HEK293 (cell line): ENCODE results near the gene OR2Y1.
"Not testable (repeated sequence)": the region's sequence is repeated elsewhere in the genome, so short reads cannot be mapped to it uniquely, and the experiment has no call there.

ENCODE experiments used
- CTCF ChIA-PET: fragments of 350-600 bp; formaldehyde crosslinking; extraction: SDS; loops from one replicate; lab custom pipeline; 2021; ENCODE audit warnings: antibody characterized with exemption; lab: Yijun Ruan, JAX
- POLR2A ChIA-PET: fragments of 300-600 bp; formaldehyde crosslinking; extraction: SDS; loops from one replicate; lab custom pipeline; 2020; ENCODE audit warnings: antibody characterized with exemption, inconsistent platforms; lab: Yijun Ruan, JAX
- H3K27ac ChIP-seq: fragments of 200-500 bp; sonication (Bioruptor generic); 2 replicates; pipeline ENCODE4 v1.5.1; 2014; ENCODE audit warnings: low read depth, low read length, control low read depth, inconsistent platforms; ENCODE audit errors: extremely low read depth
- H3K36me3 ChIP-seq, 2 experiments: fragments of 200-500 bp in 1 of 2; sonication (Bioruptor generic) in 1 of 2; 1 replicate in 1 of 2; 2 replicates in 1 of 2; pipeline ENCODE4 v1.5.1; 2014 to 2017; ENCODE audit warnings: inconsistent platforms in 2 of 2, low read length in 2 of 2; ENCODE audit not compliant: control insufficient read depth in 2 of 2, insufficient read depth in 1 of 2
- H3K4me1 ChIP-seq: fragments of 200-500 bp; sonication (Bioruptor generic); 2 replicates; pipeline ENCODE4 v1.5.1; 2014; ENCODE audit warnings: mild to moderate bottlenecking, low read length, inconsistent platforms; ENCODE audit not compliant: control insufficient read depth, insufficient read depth
- H3K4me3 ChIP-seq: 2 replicates; pipeline ENCODE4 v1.5.1; 2011; ENCODE audit warnings: low read depth, mild to moderate bottlenecking, control low read depth, low read length, moderate library complexity
- H3K9me3 ChIP-seq: fragments of 200-500 bp; sonication (Bioruptor generic); 2 replicates; pipeline ENCODE4 v1.5.1; 2014; ENCODE audit warnings: low read depth, low read length, inconsistent platforms; ENCODE audit not compliant: control insufficient read depth, insufficient read depth
- GLIS1 ChIP-seq: fragments of 450-650 bp; formaldehyde crosslinking; IDR thresholded peaks from 2 replicates; pipeline ENCODE4 v1.5.1; 2016; ENCODE audit warnings: missing biosample characterization, missing genetic modification characterization
- GLIS2 ChIP-seq: fragments of 450-650 bp; formaldehyde crosslinking; IDR thresholded peaks from 2 replicates; pipeline ENCODE4 v1.5.1; 2016; ENCODE audit warnings: missing biosample characterization, missing genetic modification characterization
- REPIN1 ChIP-seq: fragments of 450-650 bp; formaldehyde crosslinking; IDR thresholded peaks from 2 replicates; pipeline ENCODE4 v1.5.1; 2017; ENCODE audit warnings: missing biosample characterization, missing genetic modification characterization, low read depth
- ZBTB11 ChIP-seq: fragments of 450-650 bp; formaldehyde crosslinking; conservative IDR thresholded peaks from 2 replicates; pipeline ENCODE4 v1.5.1; 2016; ENCODE audit warnings: low read depth, missing biosample characterization, missing genetic modification characterization
- ZBTB17 ChIP-seq: fragments of 450-650 bp; formaldehyde crosslinking; IDR thresholded peaks from 2 replicates; pipeline ENCODE4 v1.5.1; 2016; ENCODE audit warnings: missing biosample characterization, missing genetic modification characterization
- ZIC2 ChIP-seq: fragments of 450-650 bp; formaldehyde crosslinking; IDR thresholded peaks from 2 replicates; pipeline ENCODE4 v1.5.1; 2016; ENCODE audit warnings: missing biosample characterization, missing genetic modification characterization
- ZNF221 ChIP-seq: fragments of 450-650 bp; formaldehyde crosslinking; IDR thresholded peaks from 2 replicates; pipeline ENCODE4 v1.5.1; 2017; ENCODE audit warnings: missing biosample characterization, missing genetic modification characterization, borderline replicate concordance
- ZNF239 ChIP-seq: fragments of 450-650 bp; formaldehyde crosslinking; IDR thresholded peaks from 2 replicates; pipeline ENCODE4 v1.5.1; 2016; ENCODE audit warnings: missing biosample characterization, missing genetic modification characterization
- ZNF302 ChIP-seq: fragments of 450-650 bp; formaldehyde crosslinking; IDR thresholded peaks from 2 replicates; pipeline ENCODE4 v1.5.1; 2016; ENCODE audit warnings: missing biosample characterization, missing genetic modification characterization, low read depth
- ZNF513 ChIP-seq: fragments of 450-650 bp; IDR thresholded peaks from 2 replicates; pipeline ENCODE4 v1.5.1; 2018; ENCODE audit warnings: missing biosample characterization, missing genetic modification characterization
- ZNF600 ChIP-seq: fragments of 450-650 bp; formaldehyde crosslinking; IDR thresholded peaks from 2 replicates; pipeline ENCODE4 v1.5.1; 2016; ENCODE audit warnings: missing biosample characterization, missing genetic modification characterization
- ZNF639 ChIP-seq: fragments of 450-650 bp; formaldehyde crosslinking; IDR thresholded peaks from 2 replicates; pipeline ENCODE4 v1.5.1; 2016; ENCODE audit warnings: missing biosample characterization, missing genetic modification characterization

OR2Y1 gene

GRCh38 chr5:180739958-180740357, at the start of gene OR2Y1:
Gene OR2Y1 (minus strand): TSS chr5:180740058. CDS start chr5:180740058, 0 bp downstream.
- Histone ChIP-seq H3K4me3 (no peak within 1 kb of the TSS), H3K36me3 (no peaks in the 10 kb centered on the region), H3K4me1 (no peaks in the 10 kb centered on the region), H3K27ac (no peak within 1 kb of the TSS), H3K9me3 (no peaks in the 10 kb centered on the region)
- CTCF ChIA-PET = no interaction called here
- no peak for TF ChIP-seq ZNF302
- POLR2A ChIA-PET = no interaction called here

GRCh38 chr5:180788651-180789410, 49.0 kb upstream of the OR2Y1 start:
- H3K4me3 ChIP-seq, H3K27ac ChIP-seq, POLR2A ChIA-PET, H3K9me3 ChIP-seq, H3K4me1 ChIP-seq: not testable (repeated sequence)
- H3K36me3 ChIP-seq = peaks cover 0 to 37% of the 10 kb centered on the region in 2 experiments; a peak in 2 of 3 replicates
- CTCF ChIA-PET = interaction anchor here (0.6 kb wide), 1 partner anchor 396 kb away, joined by 3 read pairs; no protein-coding TSS in a partner anchor

- TF ChIP-seq GLIS2 (tag by site-specific recombination) (peak; percentile 21; the same call in 1 of the 2 replicates), ZNF221 (tag by site-specific recombination) (no peak), ZIC2 (peak; percentile 82), ZNF600 (no peak), GLIS1 (peak; percentile 76), ZBTB17 (tag by site-specific recombination) (0 out of 2 replicates have a peak, but pooled peaks have one; percentile 17)
- CTCF ChIA-PET = interaction anchor here (1.2 kb wide), 1 partner anchor 25 kb away, joined by 4 read pairs; no protein-coding TSS in a partner anchor
- POLR2A ChIA-PET = interaction anchor here (0.5 kb wide), 1 partner anchor 442 kb away, joined by 5 read pairs; no protein-coding TSS in a partner anchor
- Histone ChIP-seq H3K4me3 (no peak overlapping the region), H3K36me3 (peaks cover 0 to 36% of the 10 kb centered on the region in 2 experiments; a peak in 2 of 3 replicates), H3K4me1 (no peaks in the 10 kb centered on the region), H3K9me3 (no peaks in the 10 kb centered on the region), H3K27ac (no peak overlapping the region)
These were observed 48.0 kb upstream of the OR2Y1 start for GRCh38 chr5:180787711-180788431.

GRCh38 chr5:180786531-180787398, 46.9 kb upstream of the OR2Y1 start:
- ChIA-PET POLR2A (no interaction called here), CTCF (interaction anchor here (0.5 to 5.5 kb wide), 4 partner anchors 14 to 262 kb away, joined by 3 to 26 read pairs (median 4); no protein-coding TSS in a partner anchor)
- H3K4me1 ChIP-seq = no peaks in the 10 kb centered on the region
- no peak overlapping the region for H3K27ac ChIP-seq
- no peak overlapping the region for H3K4me3 ChIP-seq
- peaks cover 0 to 25% of the 10 kb centered on the region in 2 experiments; a peak in 2 of 3 replicates for H3K36me3 ChIP-seq
- H3K9me3 ChIP-seq = no peaks in the 10 kb centered on the region
- no peak for TF ChIP-seq ZNF513 (tag by site-specific recombination)
- TF ChIP-seq ZNF239 (tag by site-specific recombination) = no peak
- TF ChIP-seq ZBTB11 (tag by site-specific recombination) = no peak
- no peak for TF ChIP-seq ZNF639
- no peak for TF ChIP-seq REPIN1 (tag by site-specific recombination)
